T-helper 1 cell treated with Interleukin-12 subunit alpha and Interleukin-12 subunit beta and Interleukin-4 antibody, amounts not matched to agents 30 μg/mL and 1 μg/mL, for 36 hours (primary cell): ENCODE measurements around the gene PRICKLE1.

ENCODE experiments used
- H3K27ac Mint-ChIP-seq: one replicate; pipeline ENCODE4 v1.8.0; 2021; ENCODE audit warnings: mild to moderate bottlenecking, mixed read lengths
- H3K27me3 Mint-ChIP-seq: one replicate; pipeline ENCODE4 v1.8.0; 2021; ENCODE audit warnings: low read depth, mixed read lengths
- H3K36me3 Mint-ChIP-seq: one replicate; pipeline ENCODE4 v1.8.0; 2021; ENCODE audit warnings: low read depth, mixed read lengths
- H3K4me1 Mint-ChIP-seq: one replicate; pipeline ENCODE4 v1.8.0; 2021; ENCODE audit warnings: low read depth, mixed read lengths
- H3K4me3 Mint-ChIP-seq: one replicate; pipeline ENCODE4 v1.8.0; 2021; ENCODE audit warnings: mild to moderate bottlenecking, moderate library complexity, mixed read lengths
- H3K9me3 Mint-ChIP-seq: one replicate; pipeline ENCODE4 v1.8.0; 2021; ENCODE audit warnings: mixed read lengths

Gene PRICKLE1

GRCh38 chr12:42582498-42582897 is 7.0 kb downstream of the PRICKLE1 start:
- Mint-ChIP-seq H3K27ac (no peak overlapping the region), H3K27me3 (peaks cover 32% of the 10 kb centered on the region), H3K4me1 (no peaks in the 10 kb centered on the region), H3K4me3 (no peak overlapping the region), H3K9me3 (no peaks in the 10 kb centered on the region), H3K36me3 (no peaks in the 10 kb centered on the region)

- Mint-ChIP-seq H3K27me3 (peaks cover 28% of the 10 kb centered on the region), H3K27ac (no peak overlapping the region), H3K9me3 (no peaks in the 10 kb centered on the region), H3K36me3 (no peaks in the 10 kb centered on the region), H3K4me1 (no peaks in the 10 kb centered on the region), H3K4me3 (no peak overlapping the region)
Observed at GRCh38 chr12:42582050-42582449, 7.5 kb downstream of the PRICKLE1 start.

- H3K27ac Mint-ChIP-seq = no peak overlapping the region
- peaks cover 8% of the 10 kb centered on the region for H3K27me3 Mint-ChIP-seq
- no peaks in the 10 kb centered on the region for H3K9me3 Mint-ChIP-seq
- H3K4me3 Mint-ChIP-seq = no peak overlapping the region
- no peaks in the 10 kb centered on the region for H3K4me1 Mint-ChIP-seq
- H3K36me3 Mint-ChIP-seq = no peaks in the 10 kb centered on the region
Observed at GRCh38 chr12:42576374-42576773, 13.2 kb downstream of the PRICKLE1 start.

- Mint-ChIP-seq H3K4me3 (no peak overlapping the region), H3K27ac (no peak overlapping the region), H3K4me1 (no peaks in the 10 kb centered on the region), H3K9me3 (no peaks in the 10 kb centered on the region), H3K36me3 (no peaks in the 10 kb centered on the region), H3K27me3 (peaks cover 8% of the 10 kb centered on the region)
Observed at GRCh38 chr12:42575717-42576116, 13.8 kb downstream of the PRICKLE1 start.

GRCh38 chr12:42574851-42575266 is 14.7 kb downstream of the PRICKLE1 start:
- Mint-ChIP-seq H3K4me1 (no peaks in the 10 kb centered on the region), H3K27ac (no peak overlapping the region), H3K36me3 (no peaks in the 10 kb centered on the region), H3K9me3 (no peaks in the 10 kb centered on the region), H3K27me3 (peaks cover 5% of the 10 kb centered on the region), H3K4me3 (no peak overlapping the region)

GRCh38 chr12:42571327-42572009 is 18.1 kb downstream of the PRICKLE1 start:
- Mint-ChIP-seq H3K4me3 (no peak overlapping the region), H3K27me3 (peaks cover 11% of the 10 kb centered on the region), H3K9me3 (no peaks in the 10 kb centered on the region), H3K4me1 (no peaks in the 10 kb centered on the region), H3K36me3 (no peaks in the 10 kb centered on the region), H3K27ac (no peak overlapping the region)

GRCh38 chr12:42570076-42570475 is 19.5 kb downstream of the PRICKLE1 start:
- Mint-ChIP-seq H3K27ac (no peak overlapping the region), H3K27me3 (peaks cover 11% of the 10 kb centered on the region)

GRCh38 chr12:42568952-42569915 is 20.3 kb downstream of the PRICKLE1 start:
- Mint-ChIP-seq H3K4me3 (no peak overlapping the region), H3K9me3 (no peaks in the 10 kb centered on the region), H3K4me1 (no peaks in the 10 kb centered on the region), H3K27ac (no peak overlapping the region), H3K36me3 (no peaks in the 10 kb centered on the region), H3K27me3 (peaks cover 11% of the 10 kb centered on the region)

More at GRCh38 chr12:42570076-42570475, 19.5 kb downstream of the PRICKLE1 start:
- H3K4me3 Mint-ChIP-seq = no peak overlapping the region
- no peaks in the 10 kb centered on the region for H3K36me3 Mint-ChIP-seq
- H3K9me3 Mint-ChIP-seq = no peaks in the 10 kb centered on the region
- no peaks in the 10 kb centered on the region for H3K4me1 Mint-ChIP-seq

- no peak overlapping the region for H3K27ac Mint-ChIP-seq
- H3K27me3 Mint-ChIP-seq = peaks cover 11% of the 10 kb centered on the region
- no peak overlapping the region for H3K4me3 Mint-ChIP-seq
- no peaks in the 10 kb centered on the region for H3K4me1 Mint-ChIP-seq
- no peaks in the 10 kb centered on the region for H3K36me3 Mint-ChIP-seq
- H3K9me3 Mint-ChIP-seq = no peaks in the 10 kb centered on the region
Observed at GRCh38 chr12:42565633-42566032, 23.9 kb downstream of the PRICKLE1 start.

GRCh38 chr12:42564996-42565395 is 24.6 kb downstream of the PRICKLE1 start:
- no peaks in the 10 kb centered on the region for H3K4me1 Mint-ChIP-seq
- no peak overlapping the region for H3K27ac Mint-ChIP-seq
- no peaks in the 10 kb centered on the region for H3K36me3 Mint-ChIP-seq
- H3K27me3 Mint-ChIP-seq = peaks cover 11% of the 10 kb centered on the region
- H3K9me3 Mint-ChIP-seq = no peaks in the 10 kb centered on the region
- no peak overlapping the region for H3K4me3 Mint-ChIP-seq

GRCh38 chr12:42564556-42564955 is 25.0 kb downstream of the PRICKLE1 start:
- no peaks in the 10 kb centered on the region for H3K9me3 Mint-ChIP-seq
- H3K27me3 Mint-ChIP-seq = peaks cover 11% of the 10 kb centered on the region
- no peak overlapping the region for H3K4me3 Mint-ChIP-seq
- no peaks in the 10 kb centered on the region for H3K36me3 Mint-ChIP-seq
- H3K27ac Mint-ChIP-seq = no peak overlapping the region
- no peaks in the 10 kb centered on the region for H3K4me1 Mint-ChIP-seq

GRCh38 chr12:42560977-42561376 is 28.6 kb downstream of the PRICKLE1 start:
- H3K27ac Mint-ChIP-seq = no peak overlapping the region
- H3K4me3 Mint-ChIP-seq = no peak overlapping the region
- H3K9me3 Mint-ChIP-seq = no peaks in the 10 kb centered on the region
- no peaks in the 10 kb centered on the region for H3K4me1 Mint-ChIP-seq
- no peaks in the 10 kb centered on the region for H3K36me3 Mint-ChIP-seq
- peaks cover 2% of the 10 kb centered on the region for H3K27me3 Mint-ChIP-seq

- no peaks in the 10 kb centered on the region for H3K9me3 Mint-ChIP-seq
- no peak overlapping the region for H3K4me3 Mint-ChIP-seq
- H3K36me3 Mint-ChIP-seq = no peaks in the 10 kb centered on the region
- H3K27ac Mint-ChIP-seq = no peak overlapping the region
- no peaks in the 10 kb centered on the region for H3K4me1 Mint-ChIP-seq
- H3K27me3 Mint-ChIP-seq = no peaks in the 10 kb centered on the region
Observed at GRCh38 chr12:42557586-42558172, 31.9 kb downstream of the PRICKLE1 start.

- Mint-ChIP-seq H3K4me3 (no peak overlapping the region), H3K27ac (no peak overlapping the region), H3K9me3 (no peaks in the 10 kb centered on the region), H3K27me3 (peaks cover 5% of the 10 kb centered on the region), H3K4me1 (no peaks in the 10 kb centered on the region), H3K36me3 (no peaks in the 10 kb centered on the region)
Observed at GRCh38 chr12:42556917-42557316, 32.6 kb downstream of the PRICKLE1 start.
